Neural cell (in vitro differentiated cells): ENCODE measurements around the gene FBXO3.

Source experiments
- EP300 ChIP-seq: fragments of 450-650 bp; conservative IDR thresholded peaks from 2 replicates; pipeline ENCODE4 v1.6.1; 2014; ENCODE audit warnings: antibody characterized with exemption, mild to moderate bottlenecking, moderate library complexity; ENCODE audit not compliant: poor library complexity, severe bottlenecking
- EZH2 ChIP-seq: fragments of 200-600, 300-800 bp; shearing (Covaris generic), sonication (generic); IDR thresholded peaks from 2 replicates; pipeline ENCODE4 v1.6.1; 2014; ENCODE audit warnings: antibody characterized with exemption, low read length, borderline replicate concordance, mild to moderate bottlenecking; ENCODE audit not compliant: insufficient read depth, poor library complexity, severe bottlenecking
- MXI1 ChIP-seq: fragments of 450-650 bp; conservative IDR thresholded peaks from 2 replicates; pipeline ENCODE4 v1.6.1; 2014; ENCODE audit warnings: antibody characterized with exemption, mild to moderate bottlenecking; ENCODE audit not compliant: poor library complexity, severe bottlenecking
- POLR2AphosphoS5 ChIP-seq: IDR thresholded peaks from 2 replicates; pipeline ENCODE4 v1.6.1; 2012
- RAD21 ChIP-seq: fragments of 450-650 bp; conservative IDR thresholded peaks from 2 replicates; pipeline ENCODE4 v1.6.1; 2014; ENCODE audit warnings: antibody characterized with exemption, mild to moderate bottlenecking, moderate library complexity
- SMC3 ChIP-seq: fragments of 450-650 bp; conservative IDR thresholded peaks from 2 replicates; pipeline ENCODE4 v1.6.1; 2014; ENCODE audit warnings: antibody characterized with exemption, mild to moderate bottlenecking, moderate library complexity; ENCODE audit not compliant: poor library complexity
- TAF1 ChIP-seq: IDR thresholded peaks from 2 replicates; pipeline ENCODE4 v1.6.1; 2012; ENCODE audit warnings: low read depth
- TF ChIP-seq, protein P1 (sequence below): fragments of 450-650 bp; IDR thresholded peaks from 2 replicates; pipeline ENCODE4 v1.5.1; 2014; ENCODE audit warnings: antibody characterized with exemption, mild to moderate bottlenecking, moderate library complexity; ENCODE audit not compliant: poor library complexity, severe bottlenecking
- TF ChIP-seq, protein P2 (sequence below): IDR thresholded peaks from 2 replicates; pipeline ENCODE4 v1.6.1; 2012; ENCODE audit warnings: borderline replicate concordance

DNA sequence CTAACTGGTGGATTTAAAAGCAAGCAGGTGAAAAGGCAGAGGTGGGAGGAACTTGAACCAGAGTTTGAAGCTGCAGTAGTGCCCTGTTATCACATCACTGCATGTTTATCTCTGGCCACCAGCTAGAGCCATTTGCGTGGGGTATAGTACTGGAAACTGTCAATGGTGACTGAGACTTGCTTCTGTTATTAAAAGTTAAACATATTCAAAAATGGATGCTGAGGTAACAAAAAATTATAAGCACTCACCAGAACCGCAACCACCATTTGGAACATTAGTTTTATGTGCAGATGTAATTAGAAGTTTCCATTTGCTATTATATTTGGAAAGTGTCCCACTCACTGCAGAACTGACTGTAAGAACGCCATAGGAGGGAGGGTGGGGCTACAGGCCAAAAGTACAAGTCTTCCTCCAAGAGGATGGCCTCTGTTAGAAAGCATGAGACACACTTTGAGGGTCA is 36.9 kb downstream of the FBXO3 start:
- TF ChIP-seq, protein P1, sequence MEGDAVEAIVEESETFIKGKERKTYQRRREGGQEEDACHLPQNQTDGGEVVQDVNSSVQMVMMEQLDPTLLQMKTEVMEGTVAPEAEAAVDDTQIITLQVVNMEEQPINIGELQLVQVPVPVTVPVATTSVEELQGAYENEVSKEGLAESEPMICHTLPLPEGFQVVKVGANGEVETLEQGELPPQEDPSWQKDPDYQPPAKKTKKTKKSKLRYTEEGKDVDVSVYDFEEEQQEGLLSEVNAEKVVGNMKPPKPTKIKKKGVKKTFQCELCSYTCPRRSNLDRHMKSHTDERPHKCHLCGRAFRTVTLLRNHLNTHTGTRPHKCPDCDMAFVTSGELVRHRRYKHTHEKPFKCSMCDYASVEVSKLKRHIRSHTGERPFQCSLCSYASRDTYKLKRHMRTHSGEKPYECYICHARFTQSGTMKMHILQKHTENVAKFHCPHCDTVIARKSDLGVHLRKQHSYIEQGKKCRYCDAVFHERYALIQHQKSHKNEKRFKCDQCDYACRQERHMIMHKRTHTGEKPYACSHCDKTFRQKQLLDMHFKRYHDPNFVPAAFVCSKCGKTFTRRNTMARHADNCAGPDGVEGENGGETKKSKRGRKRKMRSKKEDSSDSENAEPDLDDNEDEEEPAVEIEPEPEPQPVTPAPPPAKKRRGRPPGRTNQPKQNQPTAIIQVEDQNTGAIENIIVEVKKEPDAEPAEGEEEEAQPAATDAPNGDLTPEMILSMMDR, result no peak
- TF ChIP-seq RAD21 (no peak), SMC3 (no peak), EZH2 (no peak), EP300 (no peak), POLR2AphosphoS5 (no peak), TAF1 (no peak), MXI1 (no peak)
- TF ChIP-seq, protein P2, sequence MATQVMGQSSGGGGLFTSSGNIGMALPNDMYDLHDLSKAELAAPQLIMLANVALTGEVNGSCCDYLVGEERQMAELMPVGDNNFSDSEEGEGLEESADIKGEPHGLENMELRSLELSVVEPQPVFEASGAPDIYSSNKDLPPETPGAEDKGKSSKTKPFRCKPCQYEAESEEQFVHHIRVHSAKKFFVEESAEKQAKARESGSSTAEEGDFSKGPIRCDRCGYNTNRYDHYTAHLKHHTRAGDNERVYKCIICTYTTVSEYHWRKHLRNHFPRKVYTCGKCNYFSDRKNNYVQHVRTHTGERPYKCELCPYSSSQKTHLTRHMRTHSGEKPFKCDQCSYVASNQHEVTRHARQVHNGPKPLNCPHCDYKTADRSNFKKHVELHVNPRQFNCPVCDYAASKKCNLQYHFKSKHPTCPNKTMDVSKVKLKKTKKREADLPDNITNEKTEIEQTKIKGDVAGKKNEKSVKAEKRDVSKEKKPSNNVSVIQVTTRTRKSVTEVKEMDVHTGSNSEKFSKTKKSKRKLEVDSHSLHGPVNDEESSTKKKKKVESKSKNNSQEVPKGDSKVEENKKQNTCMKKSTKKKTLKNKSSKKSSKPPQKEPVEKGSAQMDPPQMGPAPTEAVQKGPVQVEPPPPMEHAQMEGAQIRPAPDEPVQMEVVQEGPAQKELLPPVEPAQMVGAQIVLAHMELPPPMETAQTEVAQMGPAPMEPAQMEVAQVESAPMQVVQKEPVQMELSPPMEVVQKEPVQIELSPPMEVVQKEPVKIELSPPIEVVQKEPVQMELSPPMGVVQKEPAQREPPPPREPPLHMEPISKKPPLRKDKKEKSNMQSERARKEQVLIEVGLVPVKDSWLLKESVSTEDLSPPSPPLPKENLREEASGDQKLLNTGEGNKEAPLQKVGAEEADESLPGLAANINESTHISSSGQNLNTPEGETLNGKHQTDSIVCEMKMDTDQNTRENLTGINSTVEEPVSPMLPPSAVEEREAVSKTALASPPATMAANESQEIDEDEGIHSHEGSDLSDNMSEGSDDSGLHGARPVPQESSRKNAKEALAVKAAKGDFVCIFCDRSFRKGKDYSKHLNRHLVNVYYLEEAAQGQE, result no peak
